Activated T-helper 1 cell treated with anti-CD3 and anti-CD28 coated beads, Interleukin-12 subunit alpha, Interleukin-12 subunit beta, Interleukin-2, Interleukin-4 antibody, amounts not matched to agents 30 ng/mL and 10 ng/mL and 1 ng/mL, durations not matched to agents 14 hours and 24 hours and 36 hours (primary cell): ENCODE data around the gene ANTXR2. TPM values are rescaled to one million over a fixed set of nuclear protein-coding genes. Genes with fewer than 3 reads are reported as not detected.
"Not testable (repeated sequence)": the region's sequence is repeated elsewhere in the genome, so short reads cannot be mapped to it uniquely, and the experiment has no call there.

Experiments
- DNase-seq: peaks from one replicate; pipeline ENCODE4 v3.0.0; 2021; ENCODE audit warnings: low spot score
- H3K27ac Mint-ChIP-seq: one replicate; pipeline ENCODE4 v1.8.0; 2021; ENCODE audit warnings: mild to moderate bottlenecking, mixed read lengths
- H3K27me3 Mint-ChIP-seq: one replicate; pipeline ENCODE4 v1.8.0; 2022; ENCODE audit warnings: mild to moderate bottlenecking, moderate library complexity, mixed read lengths; ENCODE audit not compliant: insufficient read depth
- H3K36me3 Mint-ChIP-seq: one replicate; pipeline ENCODE4 v1.8.0; 2021; ENCODE audit warnings: low read depth, mixed read lengths
- H3K4me1 Mint-ChIP-seq: one replicate; pipeline ENCODE4 v1.8.0; 2021; ENCODE audit warnings: low read depth, mixed read lengths
- H3K4me3 Mint-ChIP-seq: one replicate; pipeline ENCODE4 v1.8.0; 2021; ENCODE audit warnings: mild to moderate bottlenecking, moderate library complexity, mixed read lengths
- H3K9me3 Mint-ChIP-seq: one replicate; pipeline ENCODE4 v1.8.0; 2021; ENCODE audit warnings: mixed read lengths
- intact Hi-C: fragments of 100-400 bp; cut with micrococcal nuclease; formaldehyde crosslinking; loops from one replicate; pipeline ENCODE4 v1.15.1; 2024
- total RNA-seq: library from RNA; stranded (reverse); gene quantifications from 2 replicates; pipeline ENCODE4 v1.2.3, GENCODE V29; 2022

ANTXR2 gene
- 24.9 and 29.8 TPM in 2 replicates for total RNA-seq

- Mint-ChIP-seq H3K4me3 (peak within 1 kb of the TSS; percentile 99), H3K27ac (peak within 1 kb of the TSS; percentile 98), H3K27me3 (peaks cover 1% of the 10 kb centered on the region), H3K9me3 (no peaks in the 10 kb centered on the region), H3K4me1 (peaks cover 78% of the 10 kb centered on the region), H3K36me3 (peaks cover 35% of the 10 kb centered on the region)
- DNase-seq, result peak; percentile 73
- intact Hi-C loops, result loop anchor here (1.0 to 10.0 kb wide), 11 partner anchors 14 to 1422 kb away; partner anchors contain the start of genes BMP2K and PAQR3
Observed at GRCh38 chr4:80072744-80073472, at the start of gene ANTXR2. ANTXR2 (minus strand) TSS chr4:80073229; CDS start chr4:80072560, 669 bp downstream.

- H3K27ac Mint-ChIP-seq, H3K4me3 Mint-ChIP-seq, intact Hi-C loops, H3K27me3 Mint-ChIP-seq, DNase-seq: not testable (repeated sequence)
- Mint-ChIP-seq H3K4me1 (peaks cover 33% of the 10 kb centered on the region), H3K9me3 (peaks cover 42% of the 10 kb centered on the region), H3K36me3 (peaks cover 17% of the 10 kb centered on the region)
Observed at GRCh38 chr4:80121815-80122214, 48.8 kb upstream of the ANTXR2 start.

GRCh38 chr4:80119620-80120019 is 46.6 kb upstream of the ANTXR2 start:
- DNase-seq, H3K27ac Mint-ChIP-seq, H3K27me3 Mint-ChIP-seq, H3K4me3 Mint-ChIP-seq, intact Hi-C loops: not testable (repeated sequence)
- peaks cover 21% of the 10 kb centered on the region for H3K36me3 Mint-ChIP-seq
- peaks cover 16% of the 10 kb centered on the region for H3K4me1 Mint-ChIP-seq
- H3K9me3 Mint-ChIP-seq, result peaks cover 57% of the 10 kb centered on the region

GRCh38 chr4:80116516-80116915 is 43.5 kb upstream of the ANTXR2 start:
- peaks cover 21% of the 10 kb centered on the region for H3K36me3 Mint-ChIP-seq
- peaks cover 61% of the 10 kb centered on the region for H3K9me3 Mint-ChIP-seq
- H3K4me3 Mint-ChIP-seq, result no peak overlapping the region
- H3K4me1 Mint-ChIP-seq, result peaks cover 5% of the 10 kb centered on the region
- no peak for DNase-seq
- no peak overlapping the region for H3K27ac Mint-ChIP-seq
- H3K27me3 Mint-ChIP-seq, result peaks cover 6% of the 10 kb centered on the region
- intact Hi-C loops, result no loop called here

GRCh38 chr4:80115368-80116181 is 42.5 kb upstream of the ANTXR2 start:
- Mint-ChIP-seq H3K9me3 (peaks cover 58% of the 10 kb centered on the region), H3K27ac (no peak overlapping the region), H3K4me1 (peaks cover 5% of the 10 kb centered on the region), H3K27me3 (peaks cover 6% of the 10 kb centered on the region), H3K36me3 (peaks cover 21% of the 10 kb centered on the region), H3K4me3 (no peak overlapping the region)
- no peak for DNase-seq
- intact Hi-C loops, result no loop called here

GRCh38 chr4:80114732-80115265 is 41.8 kb upstream of the ANTXR2 start:
- no peak overlapping the region for H3K27ac Mint-ChIP-seq
- intact Hi-C loops, result no loop called here
- peaks cover 8% of the 10 kb centered on the region for H3K27me3 Mint-ChIP-seq
- H3K36me3 Mint-ChIP-seq, result peaks cover 22% of the 10 kb centered on the region
- H3K9me3 Mint-ChIP-seq, result peaks cover 59% of the 10 kb centered on the region
- peaks cover 5% of the 10 kb centered on the region for H3K4me1 Mint-ChIP-seq
- DNase-seq, result no peak
- H3K4me3 Mint-ChIP-seq, result no peak overlapping the region

GRCh38 chr4:80113615-80114014 is 40.6 kb upstream of the ANTXR2 start:
- intact Hi-C loops, result no loop called here
- H3K4me3 Mint-ChIP-seq, result no peak overlapping the region
- H3K4me1 Mint-ChIP-seq, result peaks cover 5% of the 10 kb centered on the region
- peaks cover 51% of the 10 kb centered on the region for H3K9me3 Mint-ChIP-seq
- no peak for DNase-seq
- peaks cover 19% of the 10 kb centered on the region for H3K36me3 Mint-ChIP-seq
- peaks cover 8% of the 10 kb centered on the region for H3K27me3 Mint-ChIP-seq
- no peak overlapping the region for H3K27ac Mint-ChIP-seq

GRCh38 chr4:80112236-80112635 is 39.2 kb upstream of the ANTXR2 start:
- intact Hi-C loops, result no loop called here
- Mint-ChIP-seq H3K4me3 (no peak overlapping the region), H3K9me3 (peaks cover 49% of the 10 kb centered on the region), H3K27me3 (peaks cover 8% of the 10 kb centered on the region), H3K27ac (no peak overlapping the region), H3K4me1 (peaks cover 5% of the 10 kb centered on the region), H3K36me3 (peaks cover 12% of the 10 kb centered on the region)
- DNase-seq, result no peak

- H3K27me3 Mint-ChIP-seq, result peaks cover 8% of the 10 kb centered on the region
- H3K9me3 Mint-ChIP-seq, result peaks cover 49% of the 10 kb centered on the region
- H3K4me3 Mint-ChIP-seq, result no peak overlapping the region
- no peak overlapping the region for H3K27ac Mint-ChIP-seq
- peaks cover 5% of the 10 kb centered on the region for H3K4me1 Mint-ChIP-seq
- intact Hi-C loops, result no loop called here
- H3K36me3 Mint-ChIP-seq, result peaks cover 12% of the 10 kb centered on the region
- no peak for DNase-seq
Observed at GRCh38 chr4:80111276-80111675, 38.2 kb upstream of the ANTXR2 start.

- Mint-ChIP-seq H3K9me3 (peaks cover 35% of the 10 kb centered on the region), H3K36me3 (peaks cover 12% of the 10 kb centered on the region), H3K4me3 (no peak overlapping the region), H3K27ac (no peak overlapping the region), H3K27me3 (peaks cover 7% of the 10 kb centered on the region), H3K4me1 (no peaks in the 10 kb centered on the region)
- no peak for DNase-seq
- intact Hi-C loops, result no loop called here
Observed at GRCh38 chr4:80107374-80107773, 34.3 kb upstream of the ANTXR2 start.

- peaks cover 31% of the 10 kb centered on the region for H3K9me3 Mint-ChIP-seq
- intact Hi-C loops, result no loop called here
- no peak overlapping the region for H3K4me3 Mint-ChIP-seq
- H3K36me3 Mint-ChIP-seq, result peaks cover 12% of the 10 kb centered on the region
- DNase-seq, result no peak
- H3K27me3 Mint-ChIP-seq, result peaks cover 3% of the 10 kb centered on the region
- H3K27ac Mint-ChIP-seq, result no peak overlapping the region
- H3K4me1 Mint-ChIP-seq, result no peaks in the 10 kb centered on the region
Observed at GRCh38 chr4:80104927-80105326, 31.9 kb upstream of the ANTXR2 start.

GRCh38 chr4:80103629-80104028 is 30.6 kb upstream of the ANTXR2 start:
- intact Hi-C loops, result no loop called here

GRCh38 chr4:80101792-80102116 is 28.7 kb upstream of the ANTXR2 start:
- Mint-ChIP-seq H3K4me1 (no peaks in the 10 kb centered on the region), H3K4me3 (no peak overlapping the region), H3K27ac (no peak overlapping the region), H3K9me3 (peaks cover 10% of the 10 kb centered on the region), H3K27me3 (peaks cover 5% of the 10 kb centered on the region), H3K36me3 (peaks cover 6% of the 10 kb centered on the region)
- intact Hi-C loops, result no loop called here
- DNase-seq, result no peak

More at GRCh38 chr4:80103629-80104028, 30.6 kb upstream of the ANTXR2 start:
- Mint-ChIP-seq H3K27ac (no peak overlapping the region), H3K9me3 (peaks cover 27% of the 10 kb centered on the region), H3K27me3 (peaks cover 2% of the 10 kb centered on the region), H3K4me3 (no peak overlapping the region), H3K4me1 (no peaks in the 10 kb centered on the region), H3K36me3 (peaks cover 9% of the 10 kb centered on the region)
- DNase-seq, result no peak
